HEK293 (cell line): ENCODE measurements around the gene DCAKD.

Source experiments
- BCL11A ChIP-seq: fragments of 450-650 bp; formaldehyde crosslinking; IDR thresholded peaks from 2 replicates; pipeline ENCODE4 v1.5.1; 2016; ENCODE audit warnings: low read depth, missing biosample characterization, missing genetic modification characterization
- CTCF ChIP-seq: fragments of 450-650 bp; formaldehyde crosslinking; IDR thresholded peaks from 2 replicates; pipeline ENCODE4 v1.5.1; 2016; ENCODE audit warnings: missing biosample characterization, missing genetic modification characterization
- GFI1B ChIP-seq: fragments of 450-650 bp; formaldehyde crosslinking; IDR thresholded peaks from 2 replicates; pipeline ENCODE4 v1.5.1; 2016; ENCODE audit warnings: missing biosample characterization, missing genetic modification characterization
- GLI2 ChIP-seq: fragments of 450-650 bp; formaldehyde crosslinking; IDR thresholded peaks from 2 replicates; pipeline ENCODE4; 2017; ENCODE audit warnings: missing biosample characterization, missing genetic modification characterization, low read depth, borderline replicate concordance
- MYNN ChIP-seq: fragments of 450-650 bp; formaldehyde crosslinking; IDR thresholded peaks from 2 replicates; pipeline ENCODE4 v1.5.1; 2016; ENCODE audit warnings: missing biosample characterization, missing genetic modification characterization, borderline replicate concordance
- ZBTB17 ChIP-seq: fragments of 450-650 bp; formaldehyde crosslinking; IDR thresholded peaks from 2 replicates; pipeline ENCODE4 v1.5.1; 2016; ENCODE audit warnings: missing biosample characterization, missing genetic modification characterization
- ZBTB8A ChIP-seq: fragments of 450-650 bp; formaldehyde crosslinking; IDR thresholded peaks from 2 replicates; pipeline ENCODE4 v1.5.1; 2016; ENCODE audit warnings: missing biosample characterization, missing genetic modification characterization
- ZNF121 ChIP-seq: fragments of 450-650 bp; formaldehyde crosslinking; IDR thresholded peaks from 2 replicates; pipeline ENCODE4 v1.5.1; 2016; ENCODE audit warnings: missing biosample characterization, missing genetic modification characterization
- ZNF202 ChIP-seq: fragments of 450-650 bp; formaldehyde crosslinking; IDR thresholded peaks from 2 replicates; pipeline ENCODE4 v1.5.1; 2016; ENCODE audit warnings: missing biosample characterization, missing genetic modification characterization, borderline replicate concordance
- ZNF571 ChIP-seq: fragments of 450-650 bp; formaldehyde crosslinking; IDR thresholded peaks from 2 replicates; pipeline ENCODE4 v1.5.0; 2017; ENCODE audit warnings: missing biosample characterization, missing genetic modification characterization
- ZNF692 ChIP-seq: fragments of 450-650 bp; formaldehyde crosslinking; IDR thresholded peaks from 2 replicates; pipeline ENCODE4 v1.5.1; 2016; ENCODE audit warnings: missing biosample characterization, missing genetic modification characterization
- ZNF747 ChIP-seq: fragments of 450-650 bp; formaldehyde crosslinking; IDR thresholded peaks from 2 replicates; pipeline ENCODE4 v1.5.1; 2016; ENCODE audit warnings: missing biosample characterization, missing genetic modification characterization

GRCh38 chr17:44990994-44991393 is 60.4 kb downstream of the DCAKD start:
- TF ChIP-seq CTCF (tag by site-specific recombination): no peak
- no peak for TF ChIP-seq MYNN
- TF ChIP-seq ZBTB17 (tag by site-specific recombination): no peak
- no peak for TF ChIP-seq ZBTB8A
- no peak for TF ChIP-seq BCL11A (tag by site-specific recombination)
- TF ChIP-seq ZNF692 (tag by site-specific recombination): no peak
- TF ChIP-seq GFI1B (tag by site-specific recombination): no peak
- TF ChIP-seq ZNF747 (tag by site-specific recombination): no peak
- no peak for TF ChIP-seq GLI2 (tag by site-specific recombination)
- no peak for TF ChIP-seq ZNF202 (tag by site-specific recombination)
- no peak for TF ChIP-seq ZNF121 (tag by site-specific recombination)
- no peak for TF ChIP-seq ZNF571 (tag by site-specific recombination)
